Mesenchymal stem cell (in vitro differentiated cells and primary cell): ENCODE data around the gene FMN2.
"Not testable (repeated sequence)": the region's sequence is repeated elsewhere in the genome, so short reads cannot be mapped to it uniquely, and the experiment has no call there.

ENCODE experiments used
- DNase-seq: peaks from one replicate; pipeline ENCODE4 v3.0.0-alpha.2; 2013
- H2AFZ ChIP-seq: one replicate; pipeline ENCODE4 v1.6.1; 2013; ENCODE audit warnings: low read depth, mild to moderate bottlenecking, control low read depth, inconsistent platforms, low read length, moderate library complexity
- H2AK5ac ChIP-seq: 2 replicates; pipeline ENCODE4 v1.6.1; 2013; ENCODE audit warnings: low read length, moderate library complexity, mild to moderate bottlenecking, inconsistent platforms; ENCODE audit not compliant: severe bottlenecking
- H2BK120ac ChIP-seq: one replicate; pipeline ENCODE4 v1.6.1; 2013; ENCODE audit warnings: low read depth, mild to moderate bottlenecking, inconsistent platforms, low read length, moderate library complexity
- H2BK12ac ChIP-seq, 2 experiments: one replicate each; pipeline ENCODE4 v1.6.1; 2013; ENCODE audit warnings: inconsistent platforms in 2 of 2, low read length in 2 of 2, mild to moderate bottlenecking in 2 of 2, moderate library complexity in 2 of 2, control low read depth in 1 of 2
- H2BK15ac ChIP-seq: one replicate; pipeline ENCODE4 v1.6.1; 2013; ENCODE audit warnings: mild to moderate bottlenecking, low read depth, inconsistent platforms; ENCODE audit not compliant: poor library complexity, severe bottlenecking
- H2BK5ac ChIP-seq: 2 replicates; pipeline ENCODE4 v1.6.1; 2013; ENCODE audit warnings: low read depth, mild to moderate bottlenecking, low read length, control low read depth, inconsistent platforms; ENCODE audit not compliant: poor library complexity, severe bottlenecking
- H3K14ac ChIP-seq, 2 experiments: one replicate each; pipeline ENCODE4 v1.6.1; 2013; ENCODE audit warnings: inconsistent platforms in 2 of 2, low read length in 2 of 2, control low read depth in 1 of 2, mild to moderate bottlenecking in 1 of 2, moderate library complexity in 1 of 2
- H3K18ac ChIP-seq, 2 experiments: one replicate each; pipeline ENCODE4 v1.6.1; 2013; ENCODE audit warnings: inconsistent platforms in 2 of 2, low read length in 2 of 2, control low read depth in 1 of 2, low read depth in 1 of 2, mild to moderate bottlenecking in 1 of 2
- H3K23ac ChIP-seq, 2 experiments: one replicate each; pipeline ENCODE4 v1.6.1; 2013; ENCODE audit warnings: inconsistent platforms in 2 of 2, low read length in 2 of 2, mild to moderate bottlenecking in 2 of 2, moderate library complexity in 2 of 2, control low read depth in 1 of 2
- H3K27ac ChIP-seq: 2 replicates; pipeline ENCODE4 v1.5.1; 2013; ENCODE audit warnings: mild to moderate bottlenecking, moderate library complexity, low read length, control low read depth, inconsistent platforms; ENCODE audit not compliant: poor library complexity, severe bottlenecking
- H3K27me3 ChIP-seq, 2 experiments: 2 replicates each; pipeline versions ENCODE4 v1.6.1 to v1.7.0; 2013; ENCODE audit warnings: low read length in 2 of 2, mild to moderate bottlenecking in 2 of 2, moderate library complexity in 2 of 2, control low read depth in 1 of 2, inconsistent platforms in 1 of 2; ENCODE audit not compliant: control insufficient read depth in 1 of 2, insufficient read depth in 1 of 2
- H3K36me3 ChIP-seq, 2 experiments: 2 replicates each; pipeline versions ENCODE4 v1.6.1 to v1.7.0; 2013; ENCODE audit warnings: low read length in 2 of 2, control low read depth in 1 of 2, inconsistent platforms in 1 of 2, low read depth in 1 of 2, mild to moderate bottlenecking in 1 of 2; ENCODE audit not compliant: insufficient read depth in 2 of 2, control insufficient read depth in 1 of 2
- H3K4ac ChIP-seq, 2 experiments: one replicate each; pipeline ENCODE4 v1.6.1; 2013; ENCODE audit warnings: inconsistent platforms in 2 of 2, low read length in 2 of 2, mild to moderate bottlenecking in 2 of 2, moderate library complexity in 2 of 2, control low read depth in 1 of 2, low read depth in 1 of 2
- H3K4me1 ChIP-seq: 2 replicates; pipeline ENCODE4 v1.6.1; 2013; ENCODE audit warnings: low read depth, low read length, control low read depth; ENCODE audit not compliant: control insufficient read depth, insufficient read depth
- H3K4me2 ChIP-seq: 2 replicates; pipeline ENCODE4 v1.6.1; 2013; ENCODE audit warnings: low read length, mild to moderate bottlenecking, inconsistent platforms; ENCODE audit not compliant: poor library complexity, severe bottlenecking
- H3K4me3 ChIP-seq, 2 experiments: 2 replicates each; pipeline versions ENCODE4 v1.5.1 to v1.7.0; 2013; ENCODE audit warnings: low read length in 2 of 2, mild to moderate bottlenecking in 2 of 2, control low read depth in 1 of 2, low read depth in 1 of 2; ENCODE audit not compliant: insufficient read depth in 1 of 2
- H3K79me1 ChIP-seq: replicated peaks from 2 replicates; pipeline ENCODE4 v1.6.1; 2013; ENCODE audit warnings: mild to moderate bottlenecking, control low read depth, low read length, inconsistent platforms; ENCODE audit not compliant: poor library complexity, severe bottlenecking
- H3K9ac ChIP-seq: 2 replicates; pipeline ENCODE4 v1.7.0; 2013; ENCODE audit warnings: mild to moderate bottlenecking, low read length, moderate library complexity
- H3K9me3 ChIP-seq: 2 replicates; pipeline ENCODE4 v1.7.0; 2013; ENCODE audit warnings: mild to moderate bottlenecking, low read length; ENCODE audit not compliant: control insufficient read depth
- H4K8ac ChIP-seq: one replicate; pipeline ENCODE4 v1.6.1; 2013; ENCODE audit warnings: inconsistent platforms, mild to moderate bottlenecking, low read length, moderate library complexity
- H4K91ac ChIP-seq: one replicate; pipeline ENCODE4 v1.6.1; 2013; ENCODE audit warnings: mild to moderate bottlenecking, low read length, inconsistent platforms
- WGBS: methylation state at CpG from one replicate; pipeline ENCODE4 v1.1.7; 2013; ENCODE audit warnings: mixed read lengths; 5-methylcytosine and 5-hydroxymethylcytosine counted together

FMN2 gene

GRCh38 chr1:240320659-240321058 lies 229.0 kb downstream of the FMN2 start:
- no peak overlapping the region for H2BK12ac ChIP-seq
- no peak overlapping the region for H3K9ac ChIP-seq
- H3K27ac ChIP-seq, result peak overlapping the region; percentile 41
- no peak for DNase-seq
- no peaks in the 10 kb centered on the region for H3K27me3 ChIP-seq
- no peak overlapping the region for H3K4me3 ChIP-seq
- peaks cover 1% of the 10 kb centered on the region for H3K4me1 ChIP-seq
- H3K14ac ChIP-seq, result no peak overlapping the region
- WGBS, result 74% methylated on average over 5 of the region's 5 CpGs
- peaks cover 2 to 4% of the 10 kb centered on the region in 2 experiments for H3K36me3 ChIP-seq
- no peak overlapping the region for H2AFZ ChIP-seq
- peak overlapping the region in 1 of 2 experiments; percentile 60 for H3K18ac ChIP-seq
- H3K4ac ChIP-seq, result no peak overlapping the region
- no peak overlapping the region for H4K8ac ChIP-seq
- no peak overlapping the region for H2BK15ac ChIP-seq
- no peak overlapping the region for H2BK5ac ChIP-seq
- H3K79me1 ChIP-seq, result peaks cover 8% of the 10 kb centered on the region
- H3K9me3 ChIP-seq, result no peaks in the 10 kb centered on the region
- H2BK120ac ChIP-seq, result no peak overlapping the region
- no peak overlapping the region for H3K4me2 ChIP-seq
- H3K23ac ChIP-seq, result no peak overlapping the region
- no peak overlapping the region for H4K91ac ChIP-seq
- no peak overlapping the region for H2AK5ac ChIP-seq

GRCh38 chr1:240322943-240323342 lies 231.3 kb downstream of the FMN2 start:
- H3K18ac ChIP-seq, result no peak overlapping the region
- no peak overlapping the region for H3K4ac ChIP-seq
- no peak overlapping the region for H4K91ac ChIP-seq
- no peak overlapping the region for H2AFZ ChIP-seq
- no peak overlapping the region for H3K23ac ChIP-seq
- peaks cover 8% of the 10 kb centered on the region for H3K79me1 ChIP-seq
- H3K4me2 ChIP-seq, result no peak overlapping the region
- H2BK5ac ChIP-seq, result no peak overlapping the region
- 83% methylated on average over 4 of the region's 4 CpGs for WGBS
- H2BK120ac ChIP-seq, result no peak overlapping the region
- H3K4me3 ChIP-seq, result no peak overlapping the region
- H3K9ac ChIP-seq, result no peak overlapping the region
- no peak overlapping the region for H3K14ac ChIP-seq
- peaks cover 1% of the 10 kb centered on the region for H3K4me1 ChIP-seq
- no peak for DNase-seq
- peaks cover 2 to 3% of the 10 kb centered on the region in 2 experiments for H3K36me3 ChIP-seq
- no peaks in the 10 kb centered on the region for H3K27me3 ChIP-seq
- no peak overlapping the region for H4K8ac ChIP-seq
- H3K27ac ChIP-seq, result no peak overlapping the region
- no peak overlapping the region for H2BK15ac ChIP-seq
- H2BK12ac ChIP-seq, result no peak overlapping the region
- H3K9me3 ChIP-seq, result no peaks in the 10 kb centered on the region
- no peak overlapping the region for H2AK5ac ChIP-seq

- H2BK15ac ChIP-seq, H4K91ac ChIP-seq, H2BK120ac ChIP-seq, H3K14ac ChIP-seq, H3K4me3 ChIP-seq, DNase-seq, H3K4me1 ChIP-seq, H3K4me2 ChIP-seq, H3K23ac ChIP-seq, H4K8ac ChIP-seq, H2BK5ac ChIP-seq, H3K27me3 ChIP-seq, H2BK12ac ChIP-seq, H3K9me3 ChIP-seq, H3K27ac ChIP-seq, H3K79me1 ChIP-seq, H3K36me3 ChIP-seq, H2AK5ac ChIP-seq, H3K4ac ChIP-seq, H3K18ac ChIP-seq, H3K9ac ChIP-seq, H2AFZ ChIP-seq: not testable (repeated sequence)
- WGBS, result 86% methylated on average over 1 of the region's 1 CpG
Observed at GRCh38 chr1:240328382-240328781, 236.7 kb downstream of the FMN2 start.

- Histone ChIP-seq H3K23ac (no peak overlapping the region), H3K4me1 (peaks cover 2% of the 10 kb centered on the region), H3K27me3 (no peaks in the 10 kb centered on the region)
Observed at GRCh38 chr1:240329443-240329842, 237.8 kb downstream of the FMN2 start.

More at GRCh38 chr1:240329443-240329842, 237.8 kb downstream of the FMN2 start:
- Histone ChIP-seq H2BK12ac (no peak overlapping the region), H3K9me3 (no peaks in the 10 kb centered on the region), H3K4ac (no peak overlapping the region), H3K36me3 (peaks cover under 1 to 3% of the 10 kb centered on the region in 2 experiments), H3K9ac (peak overlapping the region; percentile 52), H3K27ac (no peak overlapping the region), H2BK120ac (no peak overlapping the region), H4K91ac (no peak overlapping the region), H3K79me1 (peaks cover 4% of the 10 kb centered on the region), H3K14ac (no peak overlapping the region), H3K18ac (no peak overlapping the region), H2AK5ac (no peak overlapping the region), H2BK15ac (no peak overlapping the region), H3K4me3 (no peak overlapping the region), H3K4me2 (no peak overlapping the region), H4K8ac (no peak overlapping the region), H2AFZ (no peak overlapping the region), H2BK5ac (no peak overlapping the region)
- no peak for DNase-seq
- WGBS, result 95% methylated on average over 6 of the region's 6 CpGs
